HepG2 (cell line): Measurements from ENCODE around the gene ENDOG. TPM values are rescaled to one million over a fixed set of nuclear protein-coding genes. Genes with fewer than 3 reads are reported as not detected.

Source experiments
- CBX2 ChIP-seq, 2 experiments: fragments of 200-600 bp in 1 of 2; sonication (generic); formaldehyde crosslinking in 1 of 2; IDR thresholded peaks; 2 replicates each; pipeline versions ENCODE4 v1.7.0 to v1.8.1; 2018 to 2022; ENCODE audit warnings: low read depth in 2 of 2, low read length in 1 of 2, mild to moderate bottlenecking in 1 of 2, missing genetic modification reagents in 1 of 2
- CENPX ChIP-seq: sonication (generic); formaldehyde crosslinking; IDR thresholded peaks from 2 replicates; pipeline ENCODE4 v1.9.0; 2021; ENCODE audit warnings: mild to moderate bottlenecking, missing genetic modification reagents, moderate library complexity
- MTF2 ChIP-seq: sonication (generic); formaldehyde crosslinking; IDR thresholded peaks from 2 replicates; pipeline ENCODE4 v1.5.0; 2020; ENCODE audit warnings: missing genetic modification reagents, borderline replicate concordance
- TSC22D2 ChIP-seq: sonication (generic); formaldehyde crosslinking; IDR thresholded peaks from 2 replicates; pipeline ENCODE4 v1.5.1; 2020; ENCODE audit warnings: missing genetic modification reagents, mild to moderate bottlenecking, borderline replicate concordance
- ZNF3 ChIP-seq: IDR thresholded peaks from 2 replicates; pipeline ENCODE4 v1.7.0; 2017; ENCODE audit warnings: inconsistent platforms
- ZNF614 ChIP-seq: IDR thresholded peaks from 2 replicates; pipeline ENCODE4 v1.6.1; 2018; ENCODE audit warnings: missing biosample characterization, missing genetic modification reagents, inconsistent platforms, borderline replicate concordance
- polyA plus RNA-seq, 8 experiments: library from polyadenylated mRNA; depleted of rRNA in 3 of 8; stranded (reverse) in 7 of 8; unstranded in 1 of 8; fragments of >200 nt; fragmentation: Illumina TruSeq in 4 of 8; extraction: Trizol in 4 of 8; gene quantifications; 2 replicates each; pipeline versions ENCODE4 v1.2.1 to v1.2.3, GENCODE V29; 2011 to 2016; ENCODE audit warnings: low read depth in 4 of 8, missing spikeins in 1 of 8, mixed read lengths in 1 of 8; ENCODE audit not compliant: insufficient read depth in 1 of 8
- total RNA-seq, 5 experiments: library from RNA; depleted of rRNA; stranded (reverse); fragments of >200 nt; fragmentation: Illumina TruSeq; extraction: Trizol; gene quantifications; 2 replicates each; pipeline ENCODE4 v1.2.3, GENCODE V29; 2016; ENCODE audit warnings: low read depth in 1 of 5
- TF ChIP-seq, protein P1 (sequence below), 2 experiments: sonication (generic) in 1 of 2; formaldehyde crosslinking in 1 of 2; IDR thresholded peaks; 2 replicates each; pipeline versions ENCODE4 v1.6.1 to v1.9.0; 2014 to 2022; ENCODE audit warnings: antibody characterized with exemption in 1 of 2, borderline replicate concordance in 1 of 2, inconsistent platforms in 1 of 2, low read depth in 1 of 2, missing genetic modification reagents in 1 of 2
- TF ChIP-seq, protein P2 (sequence below): sonication (generic); formaldehyde crosslinking; IDR thresholded peaks from 2 replicates; pipeline ENCODE4 v1.5.0; 2020; ENCODE audit warnings: missing genetic modification reagents
- TF ChIP-seq, protein P3 (sequence below): sonication (generic); formaldehyde crosslinking; IDR thresholded peaks from 2 replicates; pipeline ENCODE4 v1.5.1; 2020; ENCODE audit warnings: mild to moderate bottlenecking, missing genetic modification reagents, borderline replicate concordance

ENDOG gene
- total and polyA plus RNA-seq, 2 of the 13 experiments (the other 11 are each of a cell fraction or from before 2014, with no cell fraction given), result 26.3 to 28.8 TPM

DNA sequence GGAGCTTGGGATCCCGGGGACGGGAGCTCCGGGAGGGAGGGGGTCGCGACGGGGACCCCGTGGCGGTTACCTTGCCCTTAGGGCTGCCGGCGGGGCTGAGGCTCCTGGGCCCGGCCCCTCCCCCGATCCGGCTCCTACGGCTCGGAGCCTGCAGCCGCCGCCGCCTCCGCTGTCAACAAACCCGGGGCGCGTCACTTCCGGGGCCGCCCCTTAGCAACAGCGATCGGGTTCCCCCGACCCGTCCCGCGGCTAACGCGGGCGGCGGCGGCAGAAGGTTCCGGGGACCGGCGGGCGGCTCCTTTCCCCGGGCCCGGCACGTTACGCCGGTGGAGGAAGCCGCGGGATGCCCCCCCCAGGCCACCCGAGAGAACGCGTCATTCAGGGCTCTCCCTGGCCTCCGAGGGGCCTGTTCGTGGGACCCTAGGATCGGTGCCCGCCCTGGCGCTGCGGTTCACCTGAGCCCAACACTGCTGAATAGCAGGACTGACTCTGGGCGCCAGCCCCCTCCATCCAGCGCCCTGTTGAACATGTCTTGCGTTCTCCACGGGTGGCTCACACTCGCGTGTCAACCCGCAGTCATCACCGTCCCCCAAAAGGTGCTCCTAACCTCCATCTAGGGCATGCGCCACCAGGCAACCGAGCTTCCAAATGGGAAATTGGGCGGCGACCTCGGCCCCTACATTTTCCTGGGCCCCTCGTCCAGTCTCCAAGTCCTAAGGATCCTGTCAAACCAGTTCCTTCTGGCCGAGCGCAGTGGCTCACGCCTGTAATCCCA, 46.4 kb upstream of the ENDOG start, which contains the start of gene ZER1 (continued):
- TF ChIP-seq, protein P1, sequence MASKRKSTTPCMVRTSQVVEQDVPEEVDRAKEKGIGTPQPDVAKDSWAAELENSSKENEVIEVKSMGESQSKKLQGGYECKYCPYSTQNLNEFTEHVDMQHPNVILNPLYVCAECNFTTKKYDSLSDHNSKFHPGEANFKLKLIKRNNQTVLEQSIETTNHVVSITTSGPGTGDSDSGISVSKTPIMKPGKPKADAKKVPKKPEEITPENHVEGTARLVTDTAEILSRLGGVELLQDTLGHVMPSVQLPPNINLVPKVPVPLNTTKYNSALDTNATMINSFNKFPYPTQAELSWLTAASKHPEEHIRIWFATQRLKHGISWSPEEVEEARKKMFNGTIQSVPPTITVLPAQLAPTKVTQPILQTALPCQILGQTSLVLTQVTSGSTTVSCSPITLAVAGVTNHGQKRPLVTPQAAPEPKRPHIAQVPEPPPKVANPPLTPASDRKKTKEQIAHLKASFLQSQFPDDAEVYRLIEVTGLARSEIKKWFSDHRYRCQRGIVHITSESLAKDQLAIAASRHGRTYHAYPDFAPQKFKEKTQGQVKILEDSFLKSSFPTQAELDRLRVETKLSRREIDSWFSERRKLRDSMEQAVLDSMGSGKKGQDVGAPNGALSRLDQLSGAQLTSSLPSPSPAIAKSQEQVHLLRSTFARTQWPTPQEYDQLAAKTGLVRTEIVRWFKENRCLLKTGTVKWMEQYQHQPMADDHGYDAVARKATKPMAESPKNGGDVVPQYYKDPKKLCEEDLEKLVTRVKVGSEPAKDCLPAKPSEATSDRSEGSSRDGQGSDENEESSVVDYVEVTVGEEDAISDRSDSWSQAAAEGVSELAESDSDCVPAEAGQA (IDR thresholded peaks at IDR 0.05; ENCODE audit: low read depth), result peak; percentile 77
- TF ChIP-seq, protein P1 (CRISPR knock-in tag; IDR thresholded peaks at IDR 0.05; ENCODE audit: borderline replicate concordance), result 0 out of 2 replicates have a peak, but pooled peaks have one; percentile 55
- TF ChIP-seq TSC22D2 (CRISPR knock-in tag) (no peak), CBX2 (IDR thresholded peaks at IDR 0.05; ENCODE audit: low read depth, low read length) (no peak), CBX2 (CRISPR knock-in tag; IDR thresholded peaks at IDR 0.05; ENCODE audit: low read depth) (no peak), MTF2 (CRISPR knock-in tag) (peak; percentile 95), ZNF3 (CRISPR knock-in tag) (no peak; the same call in 1 of the 2 replicates), CENPX (CRISPR knock-in tag) (no peak), ZNF614 (peak; percentile 89; the same call in 1 of the 2 replicates)
- TF ChIP-seq, protein P2, sequence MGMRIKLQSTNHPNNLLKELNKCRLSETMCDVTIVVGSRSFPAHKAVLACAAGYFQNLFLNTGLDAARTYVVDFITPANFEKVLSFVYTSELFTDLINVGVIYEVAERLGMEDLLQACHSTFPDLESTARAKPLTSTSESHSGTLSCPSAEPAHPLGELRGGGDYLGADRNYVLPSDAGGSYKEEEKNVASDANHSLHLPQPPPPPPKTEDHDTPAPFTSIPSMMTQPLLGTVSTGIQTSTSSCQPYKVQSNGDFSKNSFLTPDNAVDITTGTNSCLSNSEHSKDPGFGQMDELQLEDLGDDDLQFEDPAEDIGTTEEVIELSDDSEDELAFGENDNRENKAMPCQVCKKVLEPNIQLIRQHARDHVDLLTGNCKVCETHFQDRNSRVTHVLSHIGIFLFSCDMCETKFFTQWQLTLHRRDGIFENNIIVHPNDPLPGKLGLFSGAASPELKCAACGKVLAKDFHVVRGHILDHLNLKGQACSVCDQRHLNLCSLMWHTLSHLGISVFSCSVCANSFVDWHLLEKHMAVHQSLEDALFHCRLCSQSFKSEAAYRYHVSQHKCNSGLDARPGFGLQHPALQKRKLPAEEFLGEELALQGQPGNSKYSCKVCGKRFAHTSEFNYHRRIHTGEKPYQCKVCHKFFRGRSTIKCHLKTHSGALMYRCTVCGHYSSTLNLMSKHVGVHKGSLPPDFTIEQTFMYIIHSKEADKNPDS (CRISPR knock-in tag), result peak; percentile 85; the same call in 1 of the 2 replicates
- TF ChIP-seq, protein P3, sequence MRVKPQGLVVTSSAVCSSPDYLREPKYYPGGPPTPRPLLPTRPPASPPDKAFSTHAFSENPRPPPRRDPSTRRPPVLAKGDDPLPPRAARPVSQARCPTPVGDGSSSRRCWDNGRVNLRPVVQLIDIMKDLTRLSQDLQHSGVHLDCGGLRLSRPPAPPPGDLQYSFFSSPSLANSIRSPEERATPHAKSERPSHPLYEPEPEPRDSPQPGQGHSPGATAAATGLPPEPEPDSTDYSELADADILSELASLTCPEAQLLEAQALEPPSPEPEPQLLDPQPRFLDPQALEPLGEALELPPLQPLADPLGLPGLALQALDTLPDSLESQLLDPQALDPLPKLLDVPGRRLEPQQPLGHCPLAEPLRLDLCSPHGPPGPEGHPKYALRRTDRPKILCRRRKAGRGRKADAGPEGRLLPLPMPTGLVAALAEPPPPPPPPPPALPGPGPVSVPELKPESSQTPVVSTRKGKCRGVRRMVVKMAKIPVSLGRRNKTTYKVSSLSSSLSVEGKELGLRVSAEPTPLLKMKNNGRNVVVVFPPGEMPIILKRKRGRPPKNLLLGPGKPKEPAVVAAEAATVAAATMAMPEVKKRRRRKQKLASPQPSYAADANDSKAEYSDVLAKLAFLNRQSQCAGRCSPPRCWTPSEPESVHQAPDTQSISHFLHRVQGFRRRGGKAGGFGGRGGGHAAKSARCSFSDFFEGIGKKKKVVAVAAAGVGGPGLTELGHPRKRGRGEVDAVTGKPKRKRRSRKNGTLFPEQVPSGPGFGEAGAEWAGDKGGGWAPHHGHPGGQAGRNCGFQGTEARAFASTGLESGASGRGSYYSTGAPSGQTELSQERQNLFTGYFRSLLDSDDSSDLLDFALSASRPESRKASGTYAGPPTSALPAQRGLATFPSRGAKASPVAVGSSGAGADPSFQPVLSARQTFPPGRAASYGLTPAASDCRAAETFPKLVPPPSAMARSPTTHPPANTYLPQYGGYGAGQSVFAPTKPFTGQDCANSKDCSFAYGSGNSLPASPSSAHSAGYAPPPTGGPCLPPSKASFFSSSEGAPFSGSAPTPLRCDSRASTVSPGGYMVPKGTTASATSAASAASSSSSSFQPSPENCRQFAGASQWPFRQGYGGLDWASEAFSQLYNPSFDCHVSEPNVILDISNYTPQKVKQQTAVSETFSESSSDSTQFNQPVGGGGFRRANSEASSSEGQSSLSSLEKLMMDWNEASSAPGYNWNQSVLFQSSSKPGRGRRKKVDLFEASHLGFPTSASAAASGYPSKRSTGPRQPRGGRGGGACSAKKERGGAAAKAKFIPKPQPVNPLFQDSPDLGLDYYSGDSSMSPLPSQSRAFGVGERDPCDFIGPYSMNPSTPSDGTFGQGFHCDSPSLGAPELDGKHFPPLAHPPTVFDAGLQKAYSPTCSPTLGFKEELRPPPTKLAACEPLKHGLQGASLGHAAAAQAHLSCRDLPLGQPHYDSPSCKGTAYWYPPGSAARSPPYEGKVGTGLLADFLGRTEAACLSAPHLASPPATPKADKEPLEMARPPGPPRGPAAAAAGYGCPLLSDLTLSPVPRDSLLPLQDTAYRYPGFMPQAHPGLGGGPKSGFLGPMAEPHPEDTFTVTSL (CRISPR knock-in tag), result no peak
